Suprapubic skin (tissue), 4 donors: ENCODE data around the gene REEP2. TPM values are rescaled to one million over a fixed set of nuclear protein-coding genes. Genes with fewer than 3 reads are reported as not detected.

Experiments used
- DNase-seq, 2 donors: peaks; one replicate each; pipeline ENCODE4 v3.0.0-alpha.2; 2019; ENCODE audit warnings: low spot score in 2 of 2
- H3K27ac ChIP-seq: fragments of 200-600 bp; sonication (generic); one replicate; pipeline ENCODE4 v1.5.1; 2019
- H3K27me3 ChIP-seq: fragments of 200-600 bp; sonication (generic); one replicate; pipeline ENCODE4 v1.5.1; 2019
- H3K36me3 ChIP-seq: fragments of 200-600 bp; sonication (generic); one replicate; pipeline ENCODE4 v1.5.1; 2019
- H3K4me1 ChIP-seq: fragments of 200-600 bp; sonication (generic); one replicate; pipeline ENCODE4 v1.5.1; 2019
- H3K4me3 ChIP-seq: fragments of 200-600 bp; sonication (generic); one replicate; pipeline ENCODE4 v1.5.1; 2019; ENCODE audit warnings: mild to moderate bottlenecking
- H3K9me3 ChIP-seq: fragments of 200-600 bp; sonication (generic); one replicate; pipeline ENCODE4 v1.5.1; 2019
- CTCF ChIP-seq, 2 donors: fragments of 200-600 bp in 1 of 2; fragments of 450-650 bp in 1 of 2; sonication (generic) in 1 of 2; IDR thresholded peaks; one replicate each; pipeline ENCODE4 v1.5.1; 2016 to 2019; ENCODE audit warnings: antibody characterized with exemption in 2 of 2, mild to moderate bottlenecking in 1 of 2, moderate library complexity in 1 of 2
- EP300 ChIP-seq: sonication (generic); formaldehyde crosslinking; IDR thresholded peaks from one replicate; pipeline ENCODE4 v1.6.1; 2017; ENCODE audit warnings: antibody characterized with exemption
- POLR2A ChIP-seq, 2 donors: fragments of 450-650 bp; IDR thresholded peaks; one replicate each; pipeline ENCODE4 v1.6.1; 2017; ENCODE audit warnings: antibody characterized with exemption in 2 of 2, mild to moderate bottlenecking in 2 of 2, moderate library complexity in 2 of 2
- POLR2AphosphoS5 ChIP-seq, 3 donors: sonication (generic); formaldehyde crosslinking; IDR thresholded peaks; one replicate each; pipeline ENCODE4 v1.6.1; 2017; ENCODE audit warnings: antibody characterized with exemption in 3 of 3
- WGBS: methylation state at CpG from one replicate; pipeline ENCODE4 v1.1.5; 2018; 5-methylcytosine and 5-hydroxymethylcytosine counted together
- total RNA-seq, 4 donors: library from RNA; depleted of rRNA; stranded (reverse); fragments of >200 nt; gene quantifications; one replicate each; pipeline ENCODE4 v1.1.0, GENCODE V29; 2016

REEP2 gene
- total RNA-seq, 4 donors from 2014 or later = 1.5 to 2.6 (median 1.8) TPM

- Histone ChIP-seq H3K4me1 (peaks cover 10% of the 10 kb centered on the region), H3K4me3 (no peak overlapping the region), H3K27ac (no peak overlapping the region), H3K36me3 (no peaks in the 10 kb centered on the region), H3K9me3 (no peaks in the 10 kb centered on the region), H3K27me3 (no peaks in the 10 kb centered on the region)
- peak; percentile 93 to 95 for DNase-seq
- TF ChIP-seq POLR2AphosphoS5 (IDR thresholded peaks at IDR 0.05) = no peak
- no peak for TF ChIP-seq EP300
- TF ChIP-seq POLR2A (IDR thresholded peaks at IDR 0.05) = no peak
- peak; percentile 88 to 93 for TF ChIP-seq CTCF (IDR thresholded peaks at IDR 0.05)
- WGBS = 17% methylated on average over 16 of the region's 22 CpGs
Observed at GRCh38 chr5:138449501-138450239, 10.8 kb downstream of the REEP2 start.

- Histone ChIP-seq H3K9me3 (no peaks in the 10 kb centered on the region), H3K4me1 (peaks cover 10% of the 10 kb centered on the region), H3K27ac (no peak overlapping the region), H3K36me3 (no peaks in the 10 kb centered on the region), H3K4me3 (no peak overlapping the region), H3K27me3 (no peaks in the 10 kb centered on the region)
- 91% methylated on average over 5 of the region's 5 CpGs for WGBS
- TF ChIP-seq CTCF (IDR thresholded peaks at IDR 0.05) (no peak), POLR2A (IDR thresholded peaks at IDR 0.05) (no peak), POLR2AphosphoS5 (IDR thresholded peaks at IDR 0.05) (no peak), EP300 (no peak)
- no peak for DNase-seq
Observed at GRCh38 chr5:138450971-138451370, 12.1 kb downstream of the REEP2 start.

- no peaks in the 10 kb centered on the region for H3K9me3 ChIP-seq
- no peak overlapping the region for H3K4me3 ChIP-seq
- TF ChIP-seq CTCF (IDR thresholded peaks at IDR 0.05) (no peak), EP300 (no peak), POLR2AphosphoS5 (IDR thresholded peaks at IDR 0.05) (no peak), POLR2A (IDR thresholded peaks at IDR 0.05) (no peak)
- no peak overlapping the region for H3K27ac ChIP-seq
- H3K27me3 ChIP-seq = no peaks in the 10 kb centered on the region
- DNase-seq = peak in 1 of 2 donors; percentile 44
- WGBS = 94% methylated on average over 6 of the region's 6 CpGs
- H3K4me1 ChIP-seq = peaks cover 10% of the 10 kb centered on the region
- no peaks in the 10 kb centered on the region for H3K36me3 ChIP-seq
Observed at GRCh38 chr5:138452720-138453119, 13.9 kb downstream of the REEP2 start.

- Histone ChIP-seq H3K36me3 (no peaks in the 10 kb centered on the region), H3K9me3 (no peaks in the 10 kb centered on the region), H3K4me1 (peaks cover 10% of the 10 kb centered on the region), H3K27ac (no peak overlapping the region), H3K4me3 (no peak overlapping the region), H3K27me3 (no peaks in the 10 kb centered on the region)
- WGBS = 90% methylated on average over 13 of the region's 13 CpGs
- no peak for DNase-seq
- TF ChIP-seq POLR2AphosphoS5 (IDR thresholded peaks at IDR 0.05) (no peak), POLR2A (IDR thresholded peaks at IDR 0.05) (no peak), CTCF (IDR thresholded peaks at IDR 0.05) (no peak), EP300 (no peak)
Observed at GRCh38 chr5:138453590-138453989, 14.7 kb downstream of the REEP2 start.

GRCh38 chr5:138454121-138454520 lies 15.3 kb downstream of the REEP2 start:
- Histone ChIP-seq H3K9me3 (no peaks in the 10 kb centered on the region), H3K4me1 (peaks cover 13% of the 10 kb centered on the region), H3K27ac (no peak overlapping the region), H3K4me3 (no peak overlapping the region), H3K27me3 (no peaks in the 10 kb centered on the region), H3K36me3 (no peaks in the 10 kb centered on the region)
- WGBS = 50% methylated on average over 3 of the region's 8 CpGs
- no peak for DNase-seq
- TF ChIP-seq POLR2AphosphoS5 (IDR thresholded peaks at IDR 0.05) = no peak
- TF ChIP-seq EP300 = no peak
- TF ChIP-seq POLR2A (IDR thresholded peaks at IDR 0.05) = no peak
- TF ChIP-seq CTCF (IDR thresholded peaks at IDR 0.05) = no peak
